Fibroblast of peridontal ligament (primary cell): ENCODE measurements around the gene NKIRAS1.
A peak's percentile ranks its signal among the peaks of the same experiment; 100 is the strongest.
"Not testable (repeated sequence)": the region's sequence is repeated elsewhere in the genome, so short reads cannot be mapped to it uniquely, and the experiment has no call there.

Source experiments
- DNase-seq: peaks from one replicate; pipeline ENCODE4 v3.0.0-alpha.2; 2010; ENCODE audit errors: extremely low read depth

NKIRAS1 gene

GRCh38 chr3:23870663-23871043 lies 46.1 kb downstream of the NKIRAS1 start:
- not testable (repeated sequence) for DNase-seq

- DNase-seq: no peak
Measured at GRCh38 chr3:23869977-23870662, 46.7 kb downstream of the NKIRAS1 start.

GRCh38 chr3:23867838-23868237 lies 49.0 kb downstream of the NKIRAS1 start:
- DNase-seq: no peak

- DNase-seq: no peak
Measured at GRCh38 chr3:23867400-23867799, 49.4 kb downstream of the NKIRAS1 start.

GRCh38 chr3:23865595-23866396 lies 51.0 kb downstream of the NKIRAS1 start:
- no peak for DNase-seq

- no peak for DNase-seq
Measured at GRCh38 chr3:23864931-23865330, 51.9 kb downstream of the NKIRAS1 start.

- DNase-seq: no peak
Measured at GRCh38 chr3:23863060-23863459, 53.7 kb downstream of the NKIRAS1 start.

GRCh38 chr3:23861689-23862088 lies 55.1 kb downstream of the NKIRAS1 start:
- DNase-seq: no peak

GRCh38 chr3:23859839-23860382 lies 56.9 kb downstream of the NKIRAS1 start:
- DNase-seq: no peak

GRCh38 chr3:23859012-23859743 lies 57.6 kb downstream of the NKIRAS1 start:
- DNase-seq: peak; percentile 40

- DNase-seq: peak; percentile 59
Measured at GRCh38 chr3:23856286-23856685, 60.5 kb downstream of the NKIRAS1 start.

GRCh38 chr3:23849462-23849861 lies 67.3 kb downstream of the NKIRAS1 start:
- DNase-seq: not testable (repeated sequence)

- no peak for DNase-seq
Measured at GRCh38 chr3:23845326-23846216, 71.2 kb downstream of the NKIRAS1 start.

GRCh38 chr3:23843869-23844268 lies 72.9 kb downstream of the NKIRAS1 start:
- DNase-seq: no peak
